Measurements from ENCODE around the gene ROBO2.

ROBO2 gene

GRCh38 chr3:77436908-77437307 is 397.0 kb downstream of the ROBO2 start:
- no peak for DNase-seq
- in situ Hi-C loops (cut with MboI; ENCODE audit: low pct_unique_long_range_greater_than_20kb, low sequenced_read_pairs) = no loop called here

GRCh38 chr3:77446084-77446483 is 406.2 kb downstream of the ROBO2 start:
- in situ Hi-C loops (cut with MboI; ENCODE audit: low pct_unique_long_range_greater_than_20kb, low sequenced_read_pairs) = no loop called here
- DNase-seq = no peak

DNA sequence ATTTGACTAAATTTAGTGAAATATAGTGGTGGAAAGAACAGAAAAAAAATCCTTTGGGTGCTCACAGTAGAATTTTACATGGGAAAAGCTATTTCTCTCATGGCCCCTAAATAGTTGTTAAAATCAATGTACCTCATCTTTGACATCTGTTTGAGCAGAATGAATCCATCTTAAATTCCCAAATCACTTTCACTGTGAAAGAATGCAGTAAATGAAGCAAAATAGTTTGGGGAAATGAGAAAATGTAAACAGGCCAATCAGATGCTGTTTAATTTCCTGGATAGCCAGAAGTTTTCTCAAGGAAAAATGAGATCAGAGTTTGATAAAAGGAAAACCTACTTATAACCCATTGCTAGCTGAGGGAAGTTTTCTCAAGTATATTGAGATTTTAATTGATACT is 406.9 kb downstream of the ROBO2 start:
- no peak for DNase-seq
- in situ Hi-C loops (cut with MboI; ENCODE audit: low pct_unique_long_range_greater_than_20kb, low sequenced_read_pairs) = no loop called here

- in situ Hi-C loops (cut with MboI; ENCODE audit: low pct_unique_long_range_greater_than_20kb, low sequenced_read_pairs) = no loop called here
- DNase-seq = no peak
Measured at GRCh38 chr3:77449459-77450350, 409.8 kb downstream of the ROBO2 start.

DNA sequence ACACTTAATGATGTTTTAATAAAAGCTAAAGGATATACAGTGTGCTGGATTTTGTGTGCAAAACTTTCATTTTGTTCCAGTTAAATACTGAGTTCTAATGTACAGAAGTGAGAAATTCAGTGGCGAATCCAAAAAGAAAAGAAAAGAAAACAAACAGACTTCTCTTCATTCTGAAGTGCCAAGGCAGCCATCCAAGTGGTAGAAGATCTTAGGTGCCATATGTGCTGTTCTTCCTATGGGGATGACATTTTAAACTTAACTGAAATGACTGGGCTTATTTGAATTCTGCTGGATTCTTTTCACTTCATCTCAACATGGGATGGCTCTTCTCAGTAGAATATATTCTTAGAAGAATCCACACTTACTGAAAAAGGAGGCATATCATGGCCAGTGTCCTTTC is 416.5 kb downstream of the ROBO2 start:
- DNase-seq = no peak
- in situ Hi-C loops (cut with MboI; ENCODE audit: low pct_unique_long_range_greater_than_20kb, low sequenced_read_pairs) = no loop called here

DNA sequence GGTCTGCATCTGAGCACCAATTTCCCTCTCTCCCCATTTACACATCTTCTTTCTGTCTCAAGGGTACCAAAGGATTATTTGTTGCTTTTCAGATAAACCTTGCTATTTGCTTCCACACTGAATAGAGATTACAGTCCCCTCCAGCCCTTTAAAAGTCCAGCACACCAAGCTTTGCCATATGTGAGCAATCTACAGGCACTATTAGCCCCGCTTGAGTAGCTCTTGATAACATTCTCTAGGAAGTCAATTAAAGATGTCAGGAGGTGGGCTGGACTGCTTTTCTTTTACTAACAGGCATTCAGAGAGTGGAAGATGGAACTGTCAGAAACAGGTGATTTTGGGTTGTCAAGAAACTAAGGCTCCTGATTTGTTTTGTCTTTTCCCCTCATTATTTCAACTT is 417.0 kb downstream of the ROBO2 start:
- in situ Hi-C loops (cut with MboI; ENCODE audit: low pct_unique_long_range_greater_than_20kb, low sequenced_read_pairs) = no loop called here
- no peak for DNase-seq

- no peak for DNase-seq
- in situ Hi-C loops (cut with MboI; ENCODE audit: low pct_unique_long_range_greater_than_20kb, low sequenced_read_pairs) = no loop called here
Measured at GRCh38 chr3:77459926-77460325, 420.0 kb downstream of the ROBO2 start.

DNA sequence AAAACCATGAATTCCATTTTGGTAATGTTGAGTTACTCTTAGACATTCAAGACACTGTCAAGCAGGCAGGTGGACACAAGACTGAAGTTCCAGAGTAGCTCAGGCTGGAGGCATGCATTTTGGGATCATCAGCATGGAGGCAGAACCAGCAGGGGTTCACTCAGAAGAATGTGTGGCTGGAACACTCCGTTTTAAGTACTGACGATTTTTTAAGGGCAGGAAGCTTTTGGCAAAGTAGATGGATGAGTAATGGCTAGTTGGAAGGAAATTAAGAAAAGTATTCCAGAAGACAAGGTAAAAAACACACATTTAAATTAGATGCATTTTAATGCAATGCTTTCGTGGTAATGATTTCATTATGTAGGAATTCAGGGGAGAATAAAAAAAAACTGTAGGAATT is 420.4 kb downstream of the ROBO2 start:
- no peak for DNase-seq
- in situ Hi-C loops (cut with MboI; ENCODE audit: low pct_unique_long_range_greater_than_20kb, low sequenced_read_pairs) = no loop called here

DNA sequence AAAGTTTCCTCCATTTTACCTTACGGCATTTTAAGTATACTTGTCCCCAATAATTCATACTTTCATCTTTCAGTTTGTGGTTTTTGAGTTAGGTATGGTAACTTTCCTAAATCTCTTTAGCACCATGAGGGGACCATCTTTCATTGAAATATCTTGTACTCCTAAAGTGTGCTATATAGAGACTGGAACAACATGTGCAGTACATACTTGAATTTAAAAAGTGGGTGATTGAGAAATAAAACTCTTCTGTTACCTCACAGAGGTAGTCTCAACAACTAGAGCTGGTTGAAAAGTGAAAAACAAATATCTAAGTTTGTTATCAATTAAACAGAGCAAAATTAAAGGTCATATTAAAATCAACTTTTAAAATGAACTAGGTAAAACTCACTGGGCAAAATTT is 423.1 kb downstream of the ROBO2 start:
- in situ Hi-C loops (cut with MboI; ENCODE audit: low pct_unique_long_range_greater_than_20kb, low sequenced_read_pairs) = no loop called here

DNA sequence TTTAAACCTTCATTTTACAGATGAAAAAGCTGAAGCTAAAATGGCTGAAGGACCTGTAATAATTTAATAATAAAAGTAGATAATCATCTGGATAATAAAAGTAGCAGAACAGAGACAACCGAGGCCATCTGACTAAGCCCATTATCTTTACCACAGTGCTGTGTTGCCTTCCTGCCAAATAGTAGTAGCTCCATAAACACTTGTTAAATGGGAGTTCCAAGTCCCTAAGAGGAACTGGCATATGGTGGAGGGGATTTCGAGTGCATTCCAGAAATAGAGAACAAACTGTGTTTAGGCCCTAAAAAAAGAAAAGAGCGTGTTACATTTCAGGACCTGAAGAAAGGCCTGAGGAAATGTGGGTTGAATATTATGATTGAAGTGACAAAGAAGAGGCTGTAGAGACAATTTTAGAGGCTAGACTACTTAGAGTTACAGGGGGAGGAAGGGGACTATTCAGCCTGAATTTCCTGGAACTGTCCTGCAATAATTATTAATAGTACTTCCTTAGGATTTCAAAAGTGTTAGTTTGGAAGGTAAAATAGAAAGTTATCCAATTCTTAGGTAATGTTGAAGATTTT is 424.3 kb downstream of the ROBO2 start:
- in situ Hi-C loops (cut with MboI; ENCODE audit: low pct_unique_long_range_greater_than_20kb, low sequenced_read_pairs) = no loop called here
- DNase-seq = no peak

More for the DNA sequence above, 423.1 kb downstream of the ROBO2 start:
- no peak for DNase-seq

GRCh38 chr3:77466562-77467115 is 426.7 kb downstream of the ROBO2 start:
- no peak for DNase-seq
- in situ Hi-C loops (cut with MboI; ENCODE audit: low pct_unique_long_range_greater_than_20kb, low sequenced_read_pairs) = no loop called here

DNA sequence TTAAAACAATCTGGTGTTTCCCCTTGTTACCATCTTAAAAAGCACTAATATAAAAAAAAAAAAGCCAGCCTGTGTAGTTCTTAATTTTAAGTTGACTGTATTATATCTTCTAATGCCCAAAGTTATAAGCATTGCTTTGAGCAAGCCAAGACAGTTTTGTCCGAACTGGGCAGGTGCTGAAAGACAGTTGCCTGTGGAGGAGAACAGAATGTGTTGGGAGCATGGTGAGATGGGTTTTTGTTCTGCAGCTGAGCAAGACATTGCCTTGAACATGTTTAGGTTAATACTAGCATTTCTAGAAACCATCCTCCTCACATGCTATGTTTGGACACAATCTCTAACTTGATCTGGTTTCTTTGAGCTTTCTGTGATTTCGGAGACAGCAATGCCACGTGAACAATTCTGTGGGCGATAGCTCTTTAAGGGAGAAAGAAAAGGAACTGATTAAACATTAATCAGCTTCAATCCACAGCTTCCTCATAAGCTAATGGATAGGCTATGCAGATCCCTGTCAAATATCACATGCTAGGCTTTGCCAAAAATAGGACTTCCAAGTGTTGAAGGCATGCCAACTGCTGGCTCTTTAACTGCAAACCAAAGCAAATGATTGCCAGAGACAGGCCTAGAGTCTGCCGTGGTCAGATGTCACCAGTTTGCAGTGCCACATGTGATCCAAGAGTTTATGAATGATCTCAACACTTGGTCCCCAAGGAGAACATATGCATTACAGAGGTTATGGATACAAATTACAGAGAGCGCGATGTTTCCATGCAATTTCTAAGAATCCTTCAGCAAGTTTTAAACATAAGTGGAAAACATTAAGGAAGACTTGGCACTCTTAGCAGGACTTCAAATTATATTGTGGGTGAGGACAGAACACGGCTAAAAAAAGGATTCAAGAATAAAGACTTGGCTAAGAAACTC is 428.1 kb downstream of the ROBO2 start:
- no peak for DNase-seq
- in situ Hi-C loops (cut with MboI; ENCODE audit: low pct_unique_long_range_greater_than_20kb, low sequenced_read_pairs) = no loop called here

GRCh38 chr3:77468626-77469020 is 428.7 kb downstream of the ROBO2 start:
- in situ Hi-C loops (cut with MboI; ENCODE audit: low pct_unique_long_range_greater_than_20kb, low sequenced_read_pairs) = no loop called here
- DNase-seq = no peak

DNA sequence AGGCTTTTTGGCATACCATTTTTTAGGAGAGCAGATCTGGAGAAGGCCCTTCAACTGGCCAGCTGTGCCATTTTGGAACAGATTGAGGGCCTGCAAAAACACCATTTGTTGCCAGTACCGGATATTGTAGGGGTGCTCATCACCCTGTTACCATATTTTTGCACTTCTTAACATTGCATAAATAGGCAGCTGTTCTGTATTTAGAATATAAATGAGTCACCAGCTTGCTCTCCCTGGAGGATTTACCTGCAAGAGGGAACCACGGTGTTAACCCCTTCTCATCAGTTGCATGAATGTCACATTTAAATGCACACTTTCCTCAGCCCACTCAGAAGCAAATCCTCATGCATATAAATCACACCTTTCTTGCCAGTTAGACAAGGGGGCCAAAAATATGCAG is 435.6 kb downstream of the ROBO2 start:
- in situ Hi-C loops (cut with MboI; ENCODE audit: low pct_unique_long_range_greater_than_20kb, low sequenced_read_pairs) = no loop called here
- no peak for DNase-seq

GRCh38 chr3:77479021-77479420 is 439.1 kb downstream of the ROBO2 start:
- no peak for DNase-seq
- in situ Hi-C loops (cut with MboI; ENCODE audit: low pct_unique_long_range_greater_than_20kb, low sequenced_read_pairs) = no loop called here

DNA sequence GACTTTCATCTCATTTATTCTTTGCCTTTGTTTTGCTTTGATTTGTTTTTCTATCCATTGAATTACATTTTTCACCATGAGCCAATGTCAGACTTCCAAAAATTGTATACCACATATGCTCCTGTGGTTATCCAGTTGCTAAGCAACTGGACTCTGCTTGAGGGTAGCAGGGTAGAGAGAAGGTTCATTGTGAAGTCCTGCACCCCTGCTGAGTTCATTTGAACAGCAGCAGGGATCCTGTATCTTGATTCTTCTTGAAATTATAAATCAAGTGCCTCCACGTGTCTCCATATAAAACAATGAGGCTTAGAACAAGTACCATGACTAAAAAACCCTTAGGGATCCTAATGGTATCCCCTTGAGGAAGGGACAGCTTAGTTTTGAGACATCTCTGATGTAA is 449.3 kb downstream of the ROBO2 start:
- in situ Hi-C loops (cut with MboI; ENCODE audit: low pct_unique_long_range_greater_than_20kb, low sequenced_read_pairs) = no loop called here
- DNase-seq = no peak

DNA sequence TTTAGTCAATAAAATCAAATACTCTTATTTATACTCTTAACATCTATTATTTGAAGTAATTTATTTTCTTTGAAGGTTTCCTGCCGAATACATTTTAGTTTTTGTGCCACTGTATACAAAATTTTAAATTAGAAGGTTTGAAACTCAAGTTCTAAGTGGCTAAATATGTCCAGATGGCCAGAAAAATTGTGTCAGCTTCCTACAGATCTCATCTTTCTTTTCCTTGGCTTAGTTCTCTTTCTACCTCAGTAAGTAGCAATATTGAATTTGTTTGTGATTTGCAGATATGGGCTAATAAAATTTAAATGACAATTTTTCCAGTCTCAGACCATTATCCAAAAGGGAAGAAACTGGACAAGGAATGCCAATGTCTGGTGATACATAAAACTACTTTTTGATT is 452.1 kb downstream of the ROBO2 start:
- in situ Hi-C loops (cut with MboI; ENCODE audit: low pct_unique_long_range_greater_than_20kb, low sequenced_read_pairs) = no loop called here
- DNase-seq = no peak

- in situ Hi-C loops (cut with MboI; ENCODE audit: low pct_unique_long_range_greater_than_20kb, low sequenced_read_pairs) = no loop called here
- DNase-seq = no peak
Measured at GRCh38 chr3:77500721-77501120, 460.8 kb downstream of the ROBO2 start.

GRCh38 chr3:77506384-77506783 is 466.5 kb downstream of the ROBO2 start:
- in situ Hi-C loops (cut with MboI; ENCODE audit: low pct_unique_long_range_greater_than_20kb, low sequenced_read_pairs) = no loop called here
- DNase-seq = no peak

DNA sequence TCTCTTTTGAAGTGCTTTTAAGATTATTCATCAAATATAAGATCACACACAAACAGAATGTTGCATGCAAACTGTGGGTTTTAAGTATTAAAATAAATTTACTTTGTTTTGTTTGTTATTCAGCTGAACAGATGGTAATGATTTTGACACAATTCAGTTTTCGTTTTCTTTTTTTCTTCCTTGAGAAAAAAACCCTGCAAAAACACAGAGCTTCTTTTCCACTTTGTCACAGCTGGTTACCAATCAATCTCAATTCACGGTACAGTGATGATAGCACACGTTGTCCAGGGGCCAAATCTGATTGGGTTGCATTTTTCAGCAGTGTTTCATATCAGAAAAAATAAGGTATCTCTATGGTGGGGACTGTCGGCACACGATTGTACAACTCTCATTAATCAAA is 473.6 kb downstream of the ROBO2 start:
- in situ Hi-C loops (cut with MboI; ENCODE audit: low pct_unique_long_range_greater_than_20kb, low sequenced_read_pairs) = no loop called here
- DNase-seq = no peak

All from KBM-7 (cell line).